Left ventricle myocardium inferior (tissue), 1 donor: Measurements from ENCODE around the gene STAG3. TPM values are rescaled to one million over a fixed set of nuclear protein-coding genes. Genes with fewer than 3 reads are reported as not detected.

Experiments used
- DNase-seq: peaks from one replicate; pipeline ENCODE4 v3.0.0-alpha.2; 2020
- H3K27ac ChIP-seq: fragments of 200-600 bp; replicated peaks from 2 replicates; pipeline ENCODE4 v1.8.0; 2021
- H3K27me3 ChIP-seq: fragments of 200-600 bp; 2 replicates; pipeline ENCODE4 v1.8.0; 2021; ENCODE audit warnings: low read depth
- H3K36me3 ChIP-seq: fragments of 200-600 bp; 2 replicates; pipeline ENCODE4 v1.8.0; 2021
- H3K4me1 ChIP-seq: fragments of 200-600 bp; 2 replicates; pipeline ENCODE4 v1.8.0; 2021
- H3K4me3 ChIP-seq: fragments of 200-600 bp; 2 replicates; pipeline ENCODE4 v1.8.0; 2021; ENCODE audit warnings: mild to moderate bottlenecking, moderate library complexity
- H3K9me3 ChIP-seq: fragments of 200-600 bp; replicated peaks from 2 replicates; pipeline ENCODE4 v1.8.0; 2021
- intact Hi-C: fragments of 100-400 bp; cut with micrococcal nuclease; formaldehyde crosslinking; loops from one replicate; pipeline ENCODE4 v1.11.0; 2022
- total RNA-seq: library from RNA; stranded (reverse); fragmentation: NEBNext Ultra II Directional; extraction: Animal tissue kit (Norgen Biotek cat#: 25700); gene quantifications from one replicate; pipeline ENCODE4 v1.2.1, GENCODE V29; 2021
- TF ChIP-seq, protein P1 (sequence below): fragments of 200-600 bp; IDR thresholded peaks from 2 replicates; pipeline ENCODE4 v1.8.0; 2021; ENCODE audit warnings: antibody characterized with exemption, mild to moderate bottlenecking, borderline replicate concordance
- donor health status: DM: no; HTN: yes; CAD: no; lungs with severe emphysema.

STAG3 gene
- total RNA-seq, 1 donor from 2014 or later, result 0.74 TPM

GRCh38 chr7:100171087-100171681 lies 6.5 kb upstream of the STAG3 start:
- H3K27me3 ChIP-seq, result peaks cover 69% of the 10 kb centered on the region
- no peak overlapping the region for H3K27ac ChIP-seq
- intact Hi-C loops, result no loop called here
- no peak for DNase-seq
- H3K9me3 ChIP-seq, result no peaks in the 10 kb centered on the region
- H3K36me3 ChIP-seq, result no peaks in the 10 kb centered on the region
- peak overlapping the region; percentile 62 for H3K4me3 ChIP-seq
- TF ChIP-seq, protein P1, sequence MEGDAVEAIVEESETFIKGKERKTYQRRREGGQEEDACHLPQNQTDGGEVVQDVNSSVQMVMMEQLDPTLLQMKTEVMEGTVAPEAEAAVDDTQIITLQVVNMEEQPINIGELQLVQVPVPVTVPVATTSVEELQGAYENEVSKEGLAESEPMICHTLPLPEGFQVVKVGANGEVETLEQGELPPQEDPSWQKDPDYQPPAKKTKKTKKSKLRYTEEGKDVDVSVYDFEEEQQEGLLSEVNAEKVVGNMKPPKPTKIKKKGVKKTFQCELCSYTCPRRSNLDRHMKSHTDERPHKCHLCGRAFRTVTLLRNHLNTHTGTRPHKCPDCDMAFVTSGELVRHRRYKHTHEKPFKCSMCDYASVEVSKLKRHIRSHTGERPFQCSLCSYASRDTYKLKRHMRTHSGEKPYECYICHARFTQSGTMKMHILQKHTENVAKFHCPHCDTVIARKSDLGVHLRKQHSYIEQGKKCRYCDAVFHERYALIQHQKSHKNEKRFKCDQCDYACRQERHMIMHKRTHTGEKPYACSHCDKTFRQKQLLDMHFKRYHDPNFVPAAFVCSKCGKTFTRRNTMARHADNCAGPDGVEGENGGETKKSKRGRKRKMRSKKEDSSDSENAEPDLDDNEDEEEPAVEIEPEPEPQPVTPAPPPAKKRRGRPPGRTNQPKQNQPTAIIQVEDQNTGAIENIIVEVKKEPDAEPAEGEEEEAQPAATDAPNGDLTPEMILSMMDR, result no peak
- H3K4me1 ChIP-seq, result peaks cover 32% of the 10 kb centered on the region

DNA sequence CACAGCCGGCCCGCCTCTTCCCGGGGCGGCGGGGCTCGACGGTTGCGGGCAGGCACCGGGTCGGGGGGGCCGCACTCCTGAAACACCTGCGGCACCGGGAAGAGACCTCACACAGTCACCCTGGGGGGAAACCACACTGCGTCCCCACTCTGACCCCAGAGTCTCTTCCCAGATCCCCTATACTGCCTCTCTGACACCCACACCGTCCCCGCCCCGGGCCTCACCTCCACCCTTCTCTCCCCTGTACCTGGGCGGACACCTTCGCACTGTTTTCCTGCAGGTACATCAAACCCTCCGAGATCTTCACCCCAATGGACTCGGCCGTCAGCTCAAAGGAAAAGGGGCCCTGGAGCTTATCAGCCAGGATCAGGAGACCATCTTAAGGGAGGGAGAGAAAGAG lies 5.9 kb upstream of the STAG3 start:
- H3K4me3 ChIP-seq, result peak overlapping the region; percentile 62
- peaks cover 36% of the 10 kb centered on the region for H3K4me1 ChIP-seq
- TF ChIP-seq, protein P1, result no peak
- no peak overlapping the region for H3K27ac ChIP-seq
- H3K27me3 ChIP-seq, result peaks cover 63% of the 10 kb centered on the region
- DNase-seq, result no peak
- H3K9me3 ChIP-seq, result no peaks in the 10 kb centered on the region
- intact Hi-C loops, result no loop called here
- no peaks in the 10 kb centered on the region for H3K36me3 ChIP-seq

- peaks cover 28% of the 10 kb centered on the region for H3K4me1 ChIP-seq
Measured at GRCh38 chr7:100173806-100174495, 3.8 kb upstream of the STAG3 start.

GRCh38 chr7:100174582-100174981 lies 3.1 kb upstream of the STAG3 start:
- no peaks in the 10 kb centered on the region for H3K36me3 ChIP-seq
- no peak overlapping the region for H3K27ac ChIP-seq
- intact Hi-C loops, result no loop called here
- TF ChIP-seq, protein P1, result no peak
- no peaks in the 10 kb centered on the region for H3K9me3 ChIP-seq
- peaks cover 41% of the 10 kb centered on the region for H3K27me3 ChIP-seq
- H3K4me1 ChIP-seq, result peaks cover 27% of the 10 kb centered on the region
- no peak overlapping the region for H3K4me3 ChIP-seq
- DNase-seq, result no peak

More at GRCh38 chr7:100173806-100174495, 3.8 kb upstream of the STAG3 start:
- Histone ChIP-seq H3K4me3 (no peak overlapping the region), H3K27ac (no peak overlapping the region), H3K27me3 (peaks cover 46% of the 10 kb centered on the region), H3K9me3 (no peaks in the 10 kb centered on the region), H3K36me3 (no peaks in the 10 kb centered on the region)
- DNase-seq, result no peak
- TF ChIP-seq, protein P1, result no peak
- intact Hi-C loops, result no loop called here

- Histone ChIP-seq H3K4me3 (no peak overlapping the region), H3K36me3 (no peaks in the 10 kb centered on the region), H3K9me3 (no peaks in the 10 kb centered on the region), H3K4me1 (peaks cover 27% of the 10 kb centered on the region), H3K27ac (no peak overlapping the region), H3K27me3 (peaks cover 33% of the 10 kb centered on the region)
- intact Hi-C loops, result no loop called here
- TF ChIP-seq, protein P1, result no peak
- DNase-seq, result no peak
Measured at GRCh38 chr7:100175296-100175935, 2.3 kb upstream of the STAG3 start.
